NCI-H2196 treated with DMSO at 0.1 percent for 48 hours (cell line): ENCODE data around the gene GSX2.
"Not testable (repeated sequence)": the region's sequence is repeated elsewhere in the genome, so short reads cannot be mapped to it uniquely, and the experiment has no call there.

Experiments used
- DNase-seq: peaks from one replicate; lab custom pipeline; 2025; ENCODE audit not compliant: unreplicated experiment; lab: John Stamatoyannopoulos, UW

GSX2 gene

GRCh38 chr4:54102531-54103106 lies 2.7 kb downstream of the GSX2 start:
- DNase-seq = no peak

GRCh38 chr4:54103190-54103574 lies 3.2 kb downstream of the GSX2 start:
- no peak for DNase-seq

- no peak for DNase-seq
Measured at GRCh38 chr4:54104907-54105306, 4.9 kb downstream of the GSX2 start.

GRCh38 chr4:54107951-54108748 lies 8.2 kb downstream of the GSX2 start:
- DNase-seq = no peak

- DNase-seq = no peak
Measured at GRCh38 chr4:54109241-54110018, 9.5 kb downstream of the GSX2 start.

GRCh38 chr4:54110019-54110416 lies 10.1 kb downstream of the GSX2 start:
- DNase-seq = no peak

GRCh38 chr4:54113206-54113605 lies 13.2 kb downstream of the GSX2 start:
- DNase-seq = not testable (repeated sequence)

- DNase-seq = not testable (repeated sequence)
Measured at GRCh38 chr4:54116246-54116645, 16.3 kb downstream of the GSX2 start.

- DNase-seq = no peak
Measured at GRCh38 chr4:54118850-54119589, 19.1 kb downstream of the GSX2 start.

- no peak for DNase-seq
Measured at GRCh38 chr4:54120518-54120917, 20.6 kb downstream of the GSX2 start.

- DNase-seq = no peak
Measured at GRCh38 chr4:54127660-54128059, 27.7 kb downstream of the GSX2 start.

GRCh38 chr4:54128694-54129093 lies 28.7 kb downstream of the GSX2 start:
- not testable (repeated sequence) for DNase-seq

GRCh38 chr4:54139332-54139731 lies 39.4 kb downstream of the GSX2 start:
- no peak for DNase-seq

GRCh38 chr4:54140287-54140686 lies 40.3 kb downstream of the GSX2 start:
- DNase-seq = no peak

- DNase-seq = no peak
Measured at GRCh38 chr4:54144199-54144598, 44.2 kb downstream of the GSX2 start.

- no peak for DNase-seq
Measured at GRCh38 chr4:54144661-54145171, 44.8 kb downstream of the GSX2 start.

- DNase-seq = no peak
Measured at GRCh38 chr4:54146139-54146538, 46.2 kb downstream of the GSX2 start.

GRCh38 chr4:54149323-54149722 lies 49.4 kb downstream of the GSX2 start:
- no peak for DNase-seq
